C4-2B (cell line): ENCODE data around the gene NRG3.

Source experiments
- H3K27ac ChIP-seq: fragments of 450-650 bp; 2 replicates; pipeline ENCODE4 v1.5.1; 2017
- CTCF ChIP-seq: fragments of 450-650 bp; conservative IDR thresholded peaks from 2 replicates; pipeline ENCODE4 v1.5.1; 2017; ENCODE audit warnings: mild to moderate bottlenecking
- ZFX ChIP-seq: fragments of 450-650 bp; IDR thresholded peaks from 2 replicates; pipeline ENCODE4 v1.6.1; 2017

Gene NRG3

GRCh38 chr10:81848931-81849330, 26.1 kb upstream of the NRG3 start:
- H3K27ac ChIP-seq = no peak overlapping the region
- TF ChIP-seq ZFX (no peak), CTCF (no peak)

GRCh38 chr10:81862596-81862995, 12.4 kb upstream of the NRG3 start:
- no peak for TF ChIP-seq CTCF
- no peak for TF ChIP-seq ZFX
- H3K27ac ChIP-seq = no peak overlapping the region

- no peak overlapping the region for H3K27ac ChIP-seq
- TF ChIP-seq ZFX = no peak
- TF ChIP-seq CTCF = no peak
Observed at GRCh38 chr10:81863771-81864170, 11.2 kb upstream of the NRG3 start.

GRCh38 chr10:81865581-81865980, 9.4 kb upstream of the NRG3 start:
- TF ChIP-seq CTCF = no peak
- no peak for TF ChIP-seq ZFX
- H3K27ac ChIP-seq = no peak overlapping the region

- TF ChIP-seq CTCF = no peak
- TF ChIP-seq ZFX = no peak
Observed at GRCh38 chr10:81866753-81867152, 8.2 kb upstream of the NRG3 start.

GRCh38 chr10:81870472-81870871, 4.5 kb upstream of the NRG3 start:
- no peak for TF ChIP-seq ZFX
- no peak for TF ChIP-seq CTCF
- no peak overlapping the region for H3K27ac ChIP-seq

More at GRCh38 chr10:81866753-81867152, 8.2 kb upstream of the NRG3 start:
- no peak overlapping the region for H3K27ac ChIP-seq

- H3K27ac ChIP-seq = no peak overlapping the region
- TF ChIP-seq ZFX (no peak), CTCF (no peak)
Observed at GRCh38 chr10:81871558-81871957, 3.4 kb upstream of the NRG3 start.
